Measurements from ENCODE around the gene MLLT3.

- no peak for TF ChIP-seq CTCF (IDR thresholded peaks at IDR 0.05; ENCODE audit: low read length)
- TF ChIP-seq EZH2 (optimal IDR thresholded peaks at IDR 0.05; ENCODE audit: low read depth, low read length), result no peak
- TF ChIP-seq EZH2phosphoT487 (IDR thresholded peaks at IDR 0.05; ENCODE audit: low read length), result no peak
Observed at GRCh38 chr9:20636888-20637440, 14.7 kb upstream of the MLLT3 start.

All from MM.1S (cell line).